ENCODE measurements around the gene AHCYL2.
"Not testable (repeated sequence)": the region's sequence is repeated elsewhere in the genome, so short reads cannot be mapped to it uniquely, and the experiment has no call there.

Gene AHCYL2

GRCh38 chr7:129359176-129359575, 134.3 kb downstream of the AHCYL2 start:
- DNase-seq: no peak

GRCh38 chr7:129359638-129360037, 134.8 kb downstream of the AHCYL2 start:
- no peak for DNase-seq

- no peak for DNase-seq
Measured at GRCh38 chr7:129361771-129362170, 136.9 kb downstream of the AHCYL2 start.

GRCh38 chr7:129362496-129362895, 137.7 kb downstream of the AHCYL2 start:
- DNase-seq: no peak

- DNase-seq: no peak
Measured at GRCh38 chr7:129367349-129367699, 142.5 kb downstream of the AHCYL2 start.

- DNase-seq: peak; percentile 69 to 71
Measured at GRCh38 chr7:129367700-129368388, 143.0 kb downstream of the AHCYL2 start.

GRCh38 chr7:129368389-129368986, 143.7 kb downstream of the AHCYL2 start:
- no peak for DNase-seq

- DNase-seq: not testable (repeated sequence)
Measured at GRCh38 chr7:129369447-129369846, 144.6 kb downstream of the AHCYL2 start.

GRCh38 chr7:129370812-129371211, 146.0 kb downstream of the AHCYL2 start:
- no peak for DNase-seq

GRCh38 chr7:129371487-129371886, 146.7 kb downstream of the AHCYL2 start:
- DNase-seq: no peak

- no peak for DNase-seq
Measured at GRCh38 chr7:129373651-129374428, 149.0 kb downstream of the AHCYL2 start.

GRCh38 chr7:129375141-129375938, 150.5 kb downstream of the AHCYL2 start:
- no peak for DNase-seq

GRCh38 chr7:129376076-129376777, 151.4 kb downstream of the AHCYL2 start:
- peak in 1 of 2 experiments; percentile 22 for DNase-seq

GRCh38 chr7:129376778-129377700, 152.2 kb downstream of the AHCYL2 start:
- DNase-seq: no peak

- no peak for DNase-seq
Measured at GRCh38 chr7:129381710-129382484, 157.1 kb downstream of the AHCYL2 start.

- DNase-seq: no peak
Measured at GRCh38 chr7:129383542-129384132, 158.8 kb downstream of the AHCYL2 start.

GRCh38 chr7:129385116-129385515, 160.3 kb downstream of the AHCYL2 start:
- DNase-seq: no peak

- DNase-seq: no peak
Measured at GRCh38 chr7:129385598-129385997, 160.8 kb downstream of the AHCYL2 start.

- no peak for DNase-seq
Measured at GRCh38 chr7:129386506-129386905, 161.7 kb downstream of the AHCYL2 start.

GRCh38 chr7:129387537-129387936, 162.7 kb downstream of the AHCYL2 start:
- DNase-seq: no peak
